NCI-H1417 (cell line): Measurements from ENCODE around the gene PGAP2.
A peak's percentile ranks its signal among the peaks of the same experiment; 100 is the strongest.
"Not testable (repeated sequence)": the region's sequence is repeated elsewhere in the genome, so short reads cannot be mapped to it uniquely, and the experiment has no call there.

Experiments used
- DNase-seq, 3 experiments: peaks; one replicate each; lab custom pipeline; 2025; lab: John Stamatoyannopoulos, UW

PGAP2 gene

DNA sequence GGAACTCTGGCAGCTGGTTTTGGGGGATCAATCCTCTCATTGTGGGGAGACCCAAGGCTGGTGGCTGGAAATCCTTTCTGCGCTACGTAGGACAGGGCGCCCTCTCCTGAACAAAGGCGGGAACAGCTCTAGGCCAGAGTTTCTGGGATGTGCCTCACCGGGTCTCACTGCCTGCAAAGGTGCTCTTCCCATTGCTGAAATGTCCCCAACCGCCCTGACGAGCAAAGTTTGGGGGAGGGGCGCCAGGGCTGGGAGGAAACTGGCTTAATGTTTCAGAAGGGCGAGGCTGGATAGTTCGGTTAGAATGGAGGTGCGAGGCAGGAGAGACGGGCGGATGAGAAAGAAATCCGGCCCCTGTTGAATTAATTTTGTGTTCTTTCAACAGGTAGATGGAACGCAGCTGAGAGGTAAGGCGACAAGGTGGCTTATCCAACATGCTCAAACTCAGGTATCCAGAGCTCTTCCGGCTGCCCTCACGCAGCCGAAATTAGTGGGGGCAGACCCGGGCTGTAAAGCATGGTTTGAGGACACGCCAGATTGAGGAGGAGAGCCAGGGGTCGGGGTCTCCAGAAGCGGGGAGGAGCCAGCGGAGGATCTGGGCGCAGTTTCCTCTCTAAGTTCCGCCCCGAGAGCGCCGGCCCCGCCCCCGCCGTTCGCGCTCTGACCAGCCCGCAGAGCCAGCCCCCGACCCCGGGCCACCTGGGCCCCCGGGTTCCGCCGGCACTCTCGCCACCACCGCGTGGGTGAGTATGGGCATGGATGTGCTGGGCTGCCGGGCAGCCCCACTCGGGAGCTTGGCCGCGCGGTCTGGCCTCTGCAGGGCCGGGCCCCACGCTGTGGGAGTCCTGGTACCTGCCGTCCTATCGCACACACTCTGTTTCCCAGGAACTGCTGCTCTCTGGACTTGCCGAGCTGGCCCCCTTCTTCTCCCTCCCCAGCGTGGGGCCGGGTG is at the start of gene PGAP2:
Gene PGAP2 (plus strand): TSS at position 652 of the 952 bp plus-strand sequence. CDS start 2,700 bp downstream, outside the sequence.
- DNase-seq: peak; percentile 70 to 82 (median 77)

DNA sequence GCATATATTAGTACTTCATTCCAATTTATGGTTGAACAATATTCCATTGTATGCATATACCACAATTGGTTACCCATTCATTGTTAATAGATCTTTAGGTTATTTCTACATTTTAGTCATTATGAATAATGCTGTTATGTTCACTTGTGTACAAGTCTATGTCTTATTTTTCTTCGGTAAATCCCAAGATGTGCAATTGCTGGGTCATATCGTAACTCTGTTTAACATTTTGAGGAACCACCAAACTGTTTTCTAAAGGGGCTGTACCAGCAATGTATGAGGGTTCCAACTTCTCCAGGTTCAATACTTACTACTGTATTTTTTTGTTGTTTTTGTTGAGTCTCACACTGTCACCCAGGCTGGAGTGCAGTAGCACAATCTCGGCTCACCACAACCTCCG is 44.1 kb upstream of the PGAP2 start:
- DNase-seq: no peak

DNA sequence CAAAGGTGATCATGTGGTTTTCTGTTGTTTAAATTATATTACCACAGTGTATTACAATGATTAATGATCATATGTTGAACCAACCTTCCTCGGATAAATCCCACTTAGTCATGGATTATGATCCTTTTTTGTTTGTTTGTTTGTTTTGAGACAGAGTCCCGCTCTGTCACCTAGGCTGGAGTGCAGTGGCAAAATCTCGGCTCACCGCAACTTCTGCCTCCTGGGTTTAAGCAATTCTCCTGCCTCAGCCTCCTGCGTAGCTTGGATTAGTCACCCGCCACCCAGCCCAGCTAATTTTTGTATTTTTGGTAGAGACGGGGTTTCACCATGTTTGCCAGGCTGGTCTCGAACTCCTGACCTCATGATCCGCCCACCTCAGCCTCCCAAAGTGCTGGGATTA is 41.5 kb upstream of the PGAP2 start:
- DNase-seq: not testable (repeated sequence)

DNA sequence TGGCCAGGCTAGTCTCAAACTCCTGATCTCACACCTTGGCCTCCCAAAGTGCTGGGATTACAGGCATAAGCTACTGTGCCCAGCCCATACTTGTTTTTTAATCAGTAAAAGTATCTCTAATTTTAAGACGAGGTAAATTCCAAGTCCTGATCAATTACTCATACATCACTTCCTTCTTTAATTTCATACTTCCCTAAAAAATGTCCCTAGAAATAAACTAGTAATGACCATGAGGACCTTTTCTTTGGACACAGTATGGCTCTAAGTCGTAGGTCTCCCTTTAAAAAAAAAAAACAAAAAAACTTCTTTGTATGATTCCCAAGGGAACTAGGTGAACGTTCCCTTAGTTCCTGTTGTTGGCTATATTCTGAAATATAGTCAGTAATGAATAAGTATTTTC is 40.8 kb upstream of the PGAP2 start:
- DNase-seq: no peak

DNA sequence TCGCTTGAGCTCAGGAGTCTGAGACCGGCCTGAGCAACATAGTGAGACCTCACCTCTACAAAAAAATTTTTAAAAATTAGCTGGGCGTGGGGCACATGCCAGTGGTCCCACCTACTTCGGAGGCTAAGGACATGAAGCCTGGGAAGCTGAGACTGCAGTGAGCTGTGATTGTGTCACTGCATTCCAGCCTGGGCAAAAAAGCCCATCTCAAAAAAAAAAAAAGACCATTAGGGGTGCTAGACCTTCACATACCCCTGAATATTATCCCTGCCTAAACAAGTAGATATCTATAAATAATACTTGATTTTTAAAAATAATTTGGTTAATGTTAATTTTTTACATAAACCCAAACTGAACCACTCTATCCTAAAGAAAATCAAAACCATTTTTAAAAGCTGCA is 35.2 kb upstream of the PGAP2 start:
- DNase-seq: no peak

DNA sequence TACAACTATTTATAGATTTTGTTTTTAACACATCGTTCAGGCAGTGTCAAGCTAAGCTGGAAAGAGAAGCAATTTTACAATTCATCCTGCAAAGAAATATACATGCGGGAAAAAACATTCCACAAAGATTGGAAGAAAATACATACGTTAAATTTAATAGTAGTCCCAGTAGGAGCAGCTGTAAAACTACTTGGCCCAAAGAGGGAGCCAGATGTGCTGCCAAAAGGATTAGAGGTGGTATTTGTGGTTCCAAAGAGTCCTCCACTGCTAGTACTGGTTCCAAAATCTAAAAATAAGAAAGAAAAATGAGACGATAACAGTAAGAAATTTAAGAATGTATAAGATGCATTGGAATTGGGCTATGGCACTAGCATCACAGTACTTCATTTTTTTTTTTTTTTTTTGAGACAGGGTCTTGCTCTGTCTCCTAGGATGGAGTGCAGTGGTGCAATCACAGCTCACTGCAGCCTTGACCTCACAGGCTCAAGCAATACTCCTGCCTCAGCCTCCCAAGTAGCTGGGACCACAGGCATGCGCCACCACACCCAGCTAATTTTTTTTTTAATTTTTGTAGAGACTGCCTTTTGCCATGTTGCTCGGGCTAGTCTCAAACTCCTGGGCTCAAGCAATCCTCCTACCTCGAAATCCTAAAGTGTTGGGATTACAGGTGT is 32.5 kb upstream of the PGAP2 start:
- no peak for DNase-seq

DNA sequence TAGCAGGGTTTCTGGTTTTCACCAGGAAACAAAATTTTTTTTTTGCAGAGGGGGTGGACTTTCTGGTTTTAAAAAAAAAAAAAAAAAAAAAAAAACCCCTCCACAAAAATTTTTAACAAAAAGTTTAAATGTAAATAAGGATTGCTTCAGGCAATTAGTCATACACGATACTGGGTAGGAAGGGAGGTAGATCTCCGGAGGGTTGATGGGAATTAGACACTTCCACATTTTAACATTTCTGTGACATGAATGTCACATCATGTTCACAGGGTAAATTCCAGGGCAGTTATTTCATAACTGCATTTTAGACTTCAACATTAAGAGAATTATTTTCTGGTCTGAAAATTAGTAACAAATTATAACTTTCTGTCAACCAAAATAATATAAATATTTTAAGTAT is 26.9 kb upstream of the PGAP2 start:
- DNase-seq: no peak

DNA sequence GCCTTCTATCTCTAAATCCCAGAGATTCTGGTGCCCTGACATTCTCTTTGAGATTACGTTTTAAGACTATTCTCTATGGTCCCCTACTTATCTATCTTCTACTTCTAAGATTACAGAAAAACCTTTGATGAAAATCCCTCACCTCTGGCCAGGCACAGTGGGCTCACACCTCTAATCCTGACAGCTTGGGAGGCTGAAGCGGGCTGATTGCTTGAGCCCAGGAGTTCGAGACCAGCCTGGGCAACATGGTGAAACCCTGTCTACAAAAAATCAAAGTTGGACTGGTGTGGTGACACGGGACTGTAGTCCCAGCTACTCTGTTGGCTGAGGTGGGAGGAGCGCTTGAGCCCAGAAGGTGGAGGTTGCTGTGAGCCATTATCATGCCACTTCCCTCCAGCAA is 25.4 kb upstream of the PGAP2 start:
- no peak for DNase-seq

DNA sequence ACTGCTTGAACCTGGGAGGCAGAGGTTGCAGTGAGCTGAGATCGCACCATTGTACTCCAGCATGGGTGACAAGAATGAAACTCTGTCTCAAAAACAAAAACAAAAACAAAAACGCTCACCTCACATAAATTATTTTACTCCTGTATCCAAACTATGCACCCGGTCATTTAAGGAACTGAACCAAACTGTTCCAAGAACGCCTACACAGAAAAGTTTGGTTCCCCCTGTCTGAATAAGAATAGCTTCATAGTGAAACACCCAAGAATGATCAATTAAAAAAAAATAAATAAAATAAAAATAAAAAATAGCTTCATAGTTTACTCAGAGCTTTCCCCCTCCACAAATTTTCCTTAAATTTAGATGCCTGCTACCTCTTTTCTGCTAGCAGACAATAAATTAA is 24.7 kb upstream of the PGAP2 start:
- no peak for DNase-seq

DNA sequence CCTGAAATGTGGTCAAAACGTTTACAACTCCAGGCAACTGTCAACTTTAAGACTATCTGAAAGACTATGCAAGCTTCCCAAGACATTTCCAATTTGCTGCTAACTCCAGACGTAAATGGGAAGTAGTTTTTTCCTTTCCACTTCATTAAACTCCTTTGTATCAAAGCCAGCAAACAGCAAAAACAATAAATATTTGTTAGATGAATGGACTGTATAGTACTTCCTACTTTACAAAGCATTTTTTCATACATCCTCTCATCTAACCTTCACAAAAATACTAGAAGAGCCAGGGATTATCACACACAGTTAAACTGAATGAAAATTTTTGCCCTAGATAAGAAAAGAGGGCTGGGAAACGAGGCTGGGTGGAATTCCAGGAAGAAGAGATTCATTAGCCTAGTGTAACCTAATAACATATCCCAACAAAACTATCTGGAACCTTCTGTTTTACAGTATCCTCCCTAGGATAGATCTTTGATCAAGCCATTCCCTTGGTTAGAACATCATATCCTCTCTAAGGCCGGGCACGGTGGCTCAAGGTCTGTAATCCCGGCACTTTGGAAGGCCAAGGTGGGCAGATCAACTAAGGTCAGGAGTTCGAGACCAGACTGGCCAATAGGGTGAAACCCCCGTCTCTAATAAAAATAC is 21.5 kb upstream of the PGAP2 start:
- DNase-seq: no peak

DNA sequence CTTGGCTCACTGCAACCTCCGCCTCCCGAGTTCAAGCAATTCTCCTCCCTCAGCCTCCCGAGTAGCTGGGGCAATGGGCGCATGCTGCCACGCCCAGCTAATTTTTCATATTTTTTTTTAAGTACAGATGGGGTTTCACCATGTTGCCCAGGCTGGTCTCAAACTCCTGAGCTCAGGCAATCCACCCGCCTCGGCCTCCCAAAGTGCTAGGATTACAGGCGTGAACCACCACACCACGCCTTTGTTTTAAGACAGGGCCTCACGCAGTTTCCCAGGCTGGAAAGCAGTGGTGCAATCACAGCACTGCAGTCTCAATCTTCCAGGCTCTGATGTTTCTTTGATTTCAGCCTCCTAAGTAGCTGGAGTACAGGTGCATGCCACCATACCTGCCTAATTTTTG is 14.0 kb upstream of the PGAP2 start:
- not testable (repeated sequence) for DNase-seq

DNA sequence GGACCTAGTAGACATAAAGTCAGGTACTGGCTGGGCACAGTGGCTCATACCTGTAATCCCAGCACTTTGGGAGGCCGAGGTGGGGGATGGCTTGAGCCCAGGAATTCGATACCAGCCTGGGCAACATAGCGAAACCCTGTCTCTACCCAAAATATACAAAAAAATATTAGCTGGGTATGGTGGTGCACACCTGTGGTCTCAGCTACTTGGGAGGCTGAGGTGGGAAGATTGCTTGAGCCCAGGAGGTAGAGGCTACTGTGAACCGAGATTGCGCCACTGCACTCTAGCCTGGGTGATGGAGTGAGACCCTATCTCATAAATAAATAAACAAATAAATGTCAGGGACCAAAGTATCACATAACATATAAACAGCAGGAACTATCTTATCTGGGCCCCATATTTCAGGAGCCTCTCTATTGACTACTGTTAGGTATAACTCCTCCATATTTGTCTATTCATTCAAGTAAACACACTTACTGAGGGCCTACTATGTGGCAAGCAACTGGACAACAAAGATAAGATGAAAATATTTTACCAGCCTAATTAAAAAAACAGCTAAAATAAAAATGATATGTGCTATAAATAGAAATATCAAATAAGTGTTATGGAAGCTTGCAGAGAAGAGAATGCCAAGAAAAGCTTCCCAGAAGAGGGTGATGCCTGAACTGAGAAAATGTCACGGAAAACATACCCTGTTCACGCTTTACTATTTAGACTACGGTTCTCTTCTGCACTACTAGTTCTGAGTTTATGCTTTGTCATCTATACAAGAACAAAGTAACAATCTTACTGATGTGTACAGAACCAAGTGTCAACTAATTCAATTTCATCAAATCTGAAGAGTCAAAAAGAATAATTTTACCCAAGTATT is 13.0 kb upstream of the PGAP2 start:
- no peak for DNase-seq

DNA sequence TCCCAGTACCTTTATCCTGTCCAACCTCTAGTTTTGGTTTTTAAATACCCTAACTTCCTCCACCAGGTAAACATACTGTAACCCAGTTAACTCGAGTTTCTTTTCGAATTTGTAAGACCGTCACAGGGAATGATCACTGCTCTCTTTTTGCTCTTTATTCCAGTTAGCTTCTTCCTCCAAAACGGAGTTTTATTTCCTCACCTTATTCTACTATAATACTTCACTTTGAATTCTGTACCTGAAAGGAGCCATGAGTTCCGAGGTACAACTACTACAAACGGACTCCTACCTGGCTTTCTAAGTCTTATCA is 12.4 kb upstream of the PGAP2 start:
- no peak for DNase-seq

DNA sequence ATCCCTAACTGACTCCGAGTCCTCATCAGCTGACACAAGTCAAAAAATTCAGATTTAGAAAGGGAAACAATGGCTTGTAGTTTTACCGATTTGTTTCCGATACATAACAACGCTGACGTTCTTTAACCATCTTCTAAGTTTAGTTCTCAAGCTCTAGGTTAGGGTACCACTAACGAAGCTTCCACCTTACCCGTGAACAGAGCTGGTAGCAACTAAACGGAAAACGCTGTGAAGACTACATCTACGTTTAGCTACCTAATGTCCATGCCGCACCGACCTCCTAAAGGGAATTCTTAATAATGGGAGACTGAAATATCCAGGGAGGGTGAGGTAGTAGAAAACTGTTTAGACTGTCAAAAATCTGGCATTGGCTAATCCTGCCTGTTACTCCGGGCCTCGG is 12.0 kb upstream of the PGAP2 start:
- DNase-seq: peak in 2 of 3 experiments; percentile 19 to 24

DNA sequence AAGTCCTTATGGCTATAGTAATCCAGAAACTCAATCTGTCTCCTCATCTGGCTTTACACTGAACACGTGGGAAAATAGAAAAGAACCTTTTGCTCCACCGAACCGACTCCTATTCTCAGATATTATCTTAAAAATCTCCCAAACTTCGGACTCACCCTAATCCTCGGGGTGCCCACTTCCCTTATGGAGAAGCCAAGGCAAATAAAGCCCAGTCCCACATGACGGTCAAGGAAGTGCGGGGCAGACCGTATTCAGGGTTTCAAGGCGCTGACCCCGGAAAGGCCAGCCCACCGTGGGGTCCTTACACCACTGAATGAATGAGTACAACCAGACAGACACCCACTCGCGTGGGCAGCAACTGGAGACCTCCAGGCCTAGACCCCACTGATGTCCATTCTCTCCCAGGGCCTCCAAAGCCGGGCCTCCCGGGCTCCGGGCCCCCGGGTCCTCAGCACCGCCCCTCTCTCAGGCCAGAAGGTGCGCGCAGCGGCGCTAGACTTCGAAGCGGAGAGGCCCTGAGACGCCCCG is 11.5 kb upstream of the PGAP2 start:
- DNase-seq: no peak

DNA sequence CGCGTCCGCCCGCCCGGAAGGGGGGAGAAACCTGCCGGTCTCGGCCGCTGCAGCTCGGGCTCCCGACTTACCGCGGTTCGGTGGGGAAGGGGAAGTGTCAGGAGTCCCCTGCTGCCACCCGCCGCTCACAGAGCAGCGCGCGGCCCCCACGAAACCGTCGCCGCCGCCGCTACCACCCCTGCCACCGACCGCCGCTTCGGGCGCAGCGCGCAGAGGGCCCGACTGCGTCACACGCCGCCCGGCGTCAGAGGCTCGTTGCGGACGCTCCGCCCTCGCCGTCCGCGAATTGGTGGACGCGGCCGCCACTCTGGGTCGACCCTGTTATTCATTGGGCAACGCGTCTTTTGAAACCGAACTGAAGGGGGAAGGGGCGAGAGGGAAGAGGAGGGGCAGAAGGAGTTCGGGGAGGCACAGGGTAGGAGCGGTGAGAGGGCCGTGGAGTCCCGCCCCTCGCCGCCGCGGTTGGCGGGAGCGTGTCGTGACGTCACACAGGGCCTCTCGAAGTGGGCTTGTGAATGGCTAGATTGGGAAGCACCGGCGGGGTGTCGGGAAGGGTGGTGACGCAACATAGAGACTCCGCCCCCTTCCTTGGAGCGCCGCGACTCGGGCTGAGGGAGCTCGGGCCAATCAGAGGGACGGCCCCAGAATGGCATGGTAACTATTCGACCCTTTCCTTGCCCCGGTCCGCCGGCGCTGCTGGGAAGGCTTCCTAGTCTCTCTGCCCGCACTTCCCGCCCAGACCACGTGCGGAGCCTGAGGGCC is 10.8 kb upstream of the PGAP2 start, which contains the start of gene NUP98:
Gene NUP98 (minus strand): TSS at position 226 of the 762 bp plus-strand sequence. CDS start 15,437 bp downstream, outside the sequence.
- DNase-seq: peak; percentile 99 to 100 (median 99)

DNA sequence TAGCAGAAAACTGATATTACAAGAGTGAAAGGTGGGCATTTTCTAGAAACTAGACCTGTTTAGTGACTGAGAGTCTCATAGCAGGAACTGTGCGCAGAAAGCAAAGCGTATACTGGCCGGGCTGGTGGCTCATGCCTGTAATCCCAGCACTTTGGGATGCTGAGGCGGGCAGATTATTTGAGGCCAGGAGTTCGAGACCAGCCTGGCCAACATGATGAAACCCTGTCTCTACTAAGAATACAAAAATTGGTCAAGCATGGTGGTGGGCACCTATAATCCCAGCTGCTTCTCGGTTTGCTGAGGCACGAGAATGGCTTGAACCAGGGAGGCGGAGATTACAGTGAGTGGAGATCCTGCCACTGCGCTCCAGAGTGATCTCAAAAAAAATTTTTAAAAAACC is 9.2 kb upstream of the PGAP2 start:
- no peak for DNase-seq

DNA sequence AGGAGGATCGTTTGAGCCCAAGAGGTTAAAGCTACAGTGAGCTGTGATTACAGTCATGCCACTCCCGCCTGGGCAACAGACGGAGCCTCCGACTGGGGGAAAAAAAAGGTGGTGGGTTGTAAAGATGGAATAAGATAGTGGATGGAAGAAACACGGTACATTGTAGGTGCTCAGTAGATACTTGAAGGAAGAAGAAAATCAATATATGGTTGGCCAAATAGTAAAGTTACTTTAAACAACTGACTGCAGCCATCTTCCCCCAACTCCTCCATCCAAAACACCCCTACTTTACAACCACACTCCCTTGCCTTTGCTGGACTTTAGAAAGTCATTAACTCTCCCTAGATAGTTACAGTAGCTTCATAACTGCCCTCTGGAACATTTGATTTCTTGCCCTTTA is 8.5 kb upstream of the PGAP2 start:
- no peak for DNase-seq

DNA sequence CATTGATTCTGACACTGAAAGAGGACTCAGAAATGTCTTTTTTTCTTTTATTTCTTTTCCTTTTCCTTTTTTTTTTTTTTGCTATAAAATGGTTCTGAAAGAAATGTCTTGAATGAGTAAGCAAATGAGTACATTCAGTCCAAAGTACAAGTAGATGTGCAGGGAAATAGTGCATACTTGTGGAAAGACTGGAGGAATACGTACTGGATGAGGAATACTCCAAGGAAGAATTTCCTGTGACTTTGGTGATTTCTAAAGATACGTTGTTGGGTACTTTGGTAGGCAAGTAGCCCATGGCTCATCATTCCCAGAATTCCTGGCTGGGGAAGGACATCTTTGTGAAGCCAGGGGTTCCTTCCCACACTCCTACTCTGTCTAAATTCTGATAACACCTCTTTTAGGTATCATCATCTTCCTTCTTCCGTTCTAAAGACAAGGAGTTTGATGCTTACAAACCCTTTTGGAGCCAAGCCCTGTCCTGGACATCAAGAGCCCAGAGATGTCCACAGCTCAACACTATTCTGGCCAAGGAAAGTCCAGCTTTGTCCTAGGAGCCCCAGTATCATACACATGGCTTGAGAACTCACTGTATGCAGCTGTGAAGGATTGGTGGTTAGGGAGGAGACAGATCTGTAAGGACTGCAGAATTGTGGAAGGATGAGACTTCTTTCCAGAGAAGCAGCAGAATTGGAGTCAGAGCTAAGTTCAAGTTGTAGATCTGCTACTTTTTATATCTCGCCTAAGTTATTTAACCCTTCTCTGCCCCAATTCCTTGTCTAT is 6.2 kb upstream of the PGAP2 start:
- no peak for DNase-seq
